NCI-H345 treated with DMSO at 0.1 percent for 48 hours (cell line): Measurements from ENCODE around the gene C9orf43.

Experiments used
- DNase-seq: peaks from one replicate; lab custom pipeline; 2025; ENCODE audit not compliant: unreplicated experiment; lab: John Stamatoyannopoulos, UW

The C9orf43 gene

DNA sequence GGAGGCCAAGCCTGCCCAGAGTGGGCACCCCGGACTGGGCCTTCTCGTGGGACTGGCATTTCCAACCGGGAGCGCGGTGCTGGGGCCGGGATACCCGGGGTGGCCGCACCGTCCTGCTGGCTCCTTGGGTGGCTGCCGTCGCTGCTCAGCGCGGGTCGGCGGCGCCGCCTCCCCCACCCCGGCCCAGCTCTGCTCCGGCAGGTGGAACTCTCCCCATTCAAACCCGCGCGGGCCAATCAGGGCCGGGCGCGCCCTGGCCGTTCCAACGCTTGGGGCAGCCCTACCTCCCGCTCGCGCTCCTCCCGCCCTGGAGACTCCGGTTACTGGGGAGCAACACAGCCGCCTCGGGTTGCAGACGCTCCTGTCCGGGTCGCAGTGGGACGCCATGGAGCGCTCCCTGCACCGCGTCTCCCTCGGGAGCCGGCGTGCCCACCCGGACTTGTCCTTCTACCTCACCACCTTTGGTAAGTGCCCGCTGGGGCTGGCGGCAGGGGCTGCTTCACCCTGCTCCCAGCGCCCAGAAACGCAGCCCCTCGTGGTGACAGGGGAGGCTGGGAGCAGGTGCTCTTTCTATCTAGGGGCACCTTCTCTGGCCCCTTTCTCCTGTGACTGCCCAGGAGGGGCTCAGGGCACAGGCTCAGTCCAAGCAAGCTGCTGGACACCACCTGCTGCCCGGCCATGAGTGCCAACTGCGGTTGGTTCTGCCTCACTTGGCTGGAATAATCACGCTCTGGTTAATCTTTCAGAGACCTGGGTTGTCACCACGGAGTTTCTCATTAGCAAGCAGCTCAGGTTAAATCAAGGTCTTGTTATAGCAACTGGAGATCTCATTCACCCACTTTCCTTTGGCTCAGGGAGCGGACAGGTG is 53.1 kb downstream of the C9orf43 start, which contains the start of gene RGS3:
Gene RGS3, plus strand, starts transcription at position 310 of the 868 bp plus-strand sequence. Its CDS starts 76 bp downstream, at position 386.
- peak; percentile 56 for DNase-seq

DNA sequence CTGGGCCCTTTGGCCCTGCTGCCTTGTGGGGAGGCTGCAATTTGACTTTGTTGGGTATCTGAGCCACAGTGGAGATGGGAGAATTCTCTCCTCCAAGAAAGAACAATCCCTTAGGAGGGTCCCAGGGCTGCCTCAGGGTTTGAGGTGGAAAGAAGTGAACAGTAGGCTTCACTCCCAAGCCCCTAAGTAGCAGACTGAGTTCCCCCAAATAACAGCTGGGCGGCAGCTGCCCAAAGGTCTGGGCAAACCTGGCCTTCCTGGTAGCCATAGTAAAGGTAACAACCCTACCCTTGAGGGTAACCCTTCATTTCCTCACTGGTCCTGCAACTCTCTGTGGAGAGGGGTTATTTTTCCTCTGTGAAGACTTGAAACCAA is 53.7 kb downstream of the C9orf43 start:
- DNase-seq, result no peak

DNA sequence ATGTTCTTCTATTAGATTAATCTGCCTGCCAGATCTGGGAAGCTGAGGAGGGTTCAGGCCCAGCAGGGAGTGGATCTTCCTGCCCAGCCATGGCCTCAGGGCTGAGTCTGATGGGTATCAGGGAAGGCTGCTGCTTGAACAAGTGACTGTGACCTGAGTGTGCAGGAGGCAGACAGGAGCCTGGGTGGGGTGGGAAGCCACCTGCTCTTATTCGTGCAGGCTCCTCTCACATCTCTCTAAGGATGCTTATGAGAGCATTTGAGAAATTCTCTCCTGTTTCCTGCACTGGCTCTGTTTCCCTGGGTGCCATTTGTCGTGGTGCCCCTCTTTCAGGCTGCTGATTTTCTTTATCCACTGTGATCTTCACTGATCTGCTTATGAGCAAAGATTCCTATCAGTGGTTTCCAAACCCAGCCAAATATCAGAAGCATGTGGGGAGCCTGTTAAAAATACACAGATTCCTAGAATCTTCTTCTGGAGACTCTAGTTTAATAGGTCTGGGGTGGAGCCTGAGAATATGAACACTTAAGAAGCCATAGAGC is 55.1 kb downstream of the C9orf43 start:
- peak; percentile 14 for DNase-seq

DNA sequence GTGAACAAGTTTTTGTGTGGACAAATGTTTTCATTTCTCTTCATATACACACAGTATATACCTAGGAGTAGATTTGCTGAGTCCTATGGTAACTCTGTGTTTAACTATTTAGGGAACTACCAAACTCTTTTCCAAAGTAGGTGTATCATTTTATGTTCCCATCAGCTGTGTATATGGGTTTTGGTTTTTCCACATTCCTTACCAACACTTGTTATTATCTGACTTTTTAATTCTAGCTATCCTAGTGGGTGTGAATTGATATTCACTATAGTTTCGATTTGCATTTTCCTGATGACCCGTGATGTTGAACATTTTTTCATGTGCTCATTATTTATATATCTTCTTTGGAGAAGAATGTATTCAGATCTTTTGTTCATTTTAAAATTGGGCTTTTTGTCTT is 56.6 kb downstream of the C9orf43 start:
- no peak for DNase-seq

DNA sequence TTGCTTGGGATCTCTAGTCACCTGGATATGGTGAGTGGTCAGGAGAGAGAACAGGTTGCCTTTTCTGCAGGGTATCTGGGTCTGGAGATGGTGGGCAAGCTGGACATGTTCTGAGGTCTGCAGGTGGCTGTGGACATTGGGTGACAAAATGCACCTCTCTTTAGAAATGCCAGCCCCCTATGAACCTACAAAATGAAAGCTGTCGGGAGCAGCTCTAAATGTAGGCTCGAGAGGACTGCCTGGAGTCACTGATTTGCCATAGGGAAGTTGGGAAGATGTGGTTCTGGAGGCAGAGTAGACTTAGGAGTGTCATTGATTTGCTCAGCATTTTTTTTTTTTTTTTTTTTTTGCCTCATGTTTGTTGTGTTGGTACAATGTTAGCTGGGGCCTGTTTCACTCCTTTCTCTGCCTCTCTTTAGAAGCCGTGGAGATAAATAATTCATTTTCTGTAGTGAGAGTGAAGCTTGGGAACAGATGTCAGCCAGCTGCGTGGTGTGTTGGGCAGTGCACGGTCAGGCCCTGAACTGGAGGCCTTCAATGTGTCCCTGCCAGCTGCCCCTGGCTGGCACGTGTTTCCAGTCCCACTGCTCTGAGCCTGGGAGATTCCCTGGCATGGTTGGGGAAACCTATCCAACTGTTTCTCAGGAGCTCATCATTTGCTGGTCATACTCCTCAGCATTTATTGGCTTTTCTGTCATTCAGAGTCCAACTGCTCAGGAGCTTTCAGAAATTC is 58.3 kb downstream of the C9orf43 start:
- DNase-seq, result no peak

DNA sequence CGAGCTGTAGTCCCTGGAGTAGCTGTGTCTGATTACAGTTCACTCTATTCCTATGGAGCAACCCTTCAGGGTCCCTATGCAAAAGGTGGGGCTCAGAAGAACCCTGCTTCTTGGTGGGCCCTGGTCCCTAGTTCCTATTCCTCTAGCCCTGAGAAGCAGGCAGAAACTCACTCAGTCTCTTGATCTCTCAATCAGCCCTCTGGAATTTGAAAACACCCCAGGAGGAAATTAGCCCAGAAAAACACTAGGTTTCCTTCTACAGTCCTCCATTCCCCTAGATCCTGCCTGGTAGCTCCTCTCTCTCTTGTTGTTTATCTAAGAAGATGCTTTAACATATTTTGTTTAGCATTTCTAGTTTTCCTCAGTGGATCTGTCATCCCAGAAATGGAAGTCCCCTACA is 60.6 kb downstream of the C9orf43 start:
- DNase-seq, result no peak

DNA sequence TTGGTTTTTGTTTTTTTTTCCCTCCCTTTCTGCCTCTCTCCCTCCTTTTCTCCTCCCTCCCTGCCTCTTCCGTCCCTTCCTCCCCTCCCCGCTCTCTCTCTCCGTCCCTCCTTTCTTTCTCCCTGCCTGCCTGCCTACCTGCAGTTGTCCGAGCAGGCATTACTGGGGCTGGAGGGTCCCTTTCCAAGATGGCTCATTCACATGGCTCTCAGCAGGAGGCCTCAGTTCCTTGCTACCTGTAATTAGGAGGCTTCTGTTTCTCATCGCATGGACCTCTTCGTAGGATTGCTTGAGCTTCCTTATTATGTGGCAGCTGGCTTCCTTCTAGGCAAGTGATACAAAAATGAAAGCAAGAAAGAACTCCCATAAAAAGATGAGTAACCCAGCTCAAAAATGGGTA is 61.0 kb downstream of the C9orf43 start:
- DNase-seq, result no peak

DNA sequence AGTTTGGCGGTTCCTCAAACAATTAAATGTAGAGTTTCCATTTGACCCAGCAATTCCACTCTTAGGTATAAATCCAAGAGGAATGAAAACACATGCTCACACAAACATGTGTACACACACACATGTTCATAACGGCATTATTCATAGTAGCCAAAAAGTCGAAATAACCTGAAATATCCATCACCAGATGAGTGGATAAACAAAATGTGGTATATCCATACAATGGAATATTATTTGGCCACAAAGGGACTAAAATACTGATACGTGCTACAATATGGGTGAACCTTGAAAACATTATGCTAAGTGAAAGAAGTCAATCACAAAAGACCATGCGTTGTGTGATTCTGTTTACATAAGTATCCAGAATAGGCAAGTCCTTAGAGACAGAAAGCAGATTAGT is 61.7 kb downstream of the C9orf43 start:
- no peak for DNase-seq

DNA sequence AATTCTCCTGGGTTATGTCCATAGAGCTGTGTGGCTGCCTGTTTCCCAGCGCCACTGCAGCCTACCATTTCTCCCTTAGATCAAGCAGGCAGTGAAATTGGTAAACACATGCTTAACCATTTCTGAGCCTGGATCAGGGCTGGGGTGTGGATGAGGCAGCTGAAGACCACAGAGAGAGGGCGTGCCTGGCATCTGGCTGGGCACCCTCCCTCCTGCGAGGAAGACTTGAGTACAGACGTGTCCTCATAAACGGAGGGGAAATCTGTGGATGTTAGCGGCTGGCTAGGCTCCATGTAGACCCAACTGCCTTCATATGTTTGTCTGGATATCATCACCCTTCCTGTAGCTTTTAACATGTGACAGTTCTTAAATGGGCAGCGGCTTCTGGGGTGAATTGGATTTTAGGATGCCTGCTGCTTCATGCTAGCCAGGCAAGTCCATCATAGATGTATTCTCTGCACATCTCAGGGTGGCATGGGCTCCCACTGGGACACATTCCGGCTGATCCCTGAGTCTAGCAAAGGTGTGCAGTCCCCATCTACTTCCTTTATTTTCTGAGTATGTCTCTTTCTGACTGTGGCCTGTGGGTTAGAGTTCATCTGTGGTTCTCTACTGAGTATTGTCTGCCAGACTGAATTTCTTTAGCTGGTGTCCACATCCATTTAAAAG is 63.9 kb downstream of the C9orf43 start:
- DNase-seq, result no peak

DNA sequence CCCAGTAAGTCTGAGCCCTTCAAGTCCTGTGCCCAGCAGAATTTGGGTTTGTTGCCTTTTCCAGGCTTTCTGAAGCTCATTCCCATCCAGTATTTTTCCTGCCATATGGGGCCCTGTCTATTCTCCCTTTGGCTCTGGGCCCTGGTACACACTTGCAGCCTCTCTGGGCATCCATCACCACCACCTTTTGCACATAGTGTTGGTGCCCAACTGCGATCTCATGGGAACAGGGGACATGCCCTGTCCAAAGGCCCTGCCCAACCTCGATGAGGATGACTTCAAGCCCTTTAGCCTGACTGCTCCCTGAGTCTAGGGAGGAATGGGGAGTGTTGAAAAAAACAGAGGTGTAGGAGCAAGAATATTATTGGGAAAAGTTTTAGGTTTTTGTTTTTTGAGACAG is 64.5 kb downstream of the C9orf43 start:
- no peak for DNase-seq

DNA sequence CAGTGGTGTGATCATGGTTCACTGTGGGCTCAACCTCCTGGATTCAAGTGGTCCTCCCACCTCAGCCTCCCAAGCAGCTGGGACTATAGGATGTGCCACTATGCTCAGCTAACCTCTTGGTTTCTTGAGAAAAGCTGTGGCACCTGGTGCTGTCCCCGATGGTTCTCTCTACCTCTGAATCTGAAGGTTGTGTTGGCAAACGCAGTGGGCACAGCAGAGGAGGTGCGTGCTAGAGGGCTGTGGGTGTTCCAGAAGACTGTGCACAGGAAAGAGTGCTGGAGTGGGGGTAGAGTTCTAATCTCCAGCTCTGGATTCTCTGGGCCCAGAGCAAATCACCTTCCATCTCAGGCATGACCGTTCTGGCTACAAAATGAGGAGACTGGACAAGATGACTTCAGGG is 65.4 kb downstream of the C9orf43 start:
- DNase-seq, result no peak

DNA sequence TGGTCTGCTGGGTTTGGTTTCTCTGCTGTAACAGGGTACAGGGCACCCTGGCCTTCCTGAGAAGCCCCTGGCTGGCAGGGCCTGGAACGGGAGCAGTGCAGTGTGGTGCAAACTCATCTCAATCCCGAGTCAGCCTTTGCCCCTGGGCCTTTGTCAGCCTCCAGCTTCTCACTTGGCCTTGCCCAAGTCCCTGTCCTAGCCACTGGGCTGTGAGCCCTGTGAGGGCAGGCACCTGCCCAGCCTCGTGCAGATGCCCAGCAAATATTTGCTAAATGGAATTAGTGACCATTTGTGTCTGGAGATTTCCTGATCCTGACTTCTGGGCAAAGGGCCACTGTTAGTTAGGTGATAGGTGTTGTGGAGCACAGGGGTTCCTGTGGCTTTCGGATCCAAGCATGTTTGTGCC is 66.0 kb downstream of the C9orf43 start:
- no peak for DNase-seq

DNA sequence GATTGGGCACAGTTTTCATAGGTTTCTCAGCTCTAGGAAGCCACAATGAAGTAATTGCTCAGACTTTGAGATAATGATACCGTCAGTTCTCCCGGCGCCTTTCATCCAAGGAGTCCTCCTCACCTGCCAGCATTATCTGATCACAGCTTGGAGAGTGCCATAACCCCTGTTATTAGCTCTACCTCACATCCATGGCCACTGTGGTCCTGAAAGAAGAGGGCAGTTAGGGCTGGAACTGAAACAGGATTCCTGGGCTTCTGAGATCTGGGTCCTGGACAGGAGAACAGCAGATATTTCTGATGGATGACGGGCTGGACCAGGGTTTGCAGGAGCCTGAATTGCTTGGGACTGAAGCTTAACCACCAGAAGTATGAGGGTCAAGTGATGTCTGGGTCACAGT is 66.5 kb downstream of the C9orf43 start:
- no peak for DNase-seq

DNA sequence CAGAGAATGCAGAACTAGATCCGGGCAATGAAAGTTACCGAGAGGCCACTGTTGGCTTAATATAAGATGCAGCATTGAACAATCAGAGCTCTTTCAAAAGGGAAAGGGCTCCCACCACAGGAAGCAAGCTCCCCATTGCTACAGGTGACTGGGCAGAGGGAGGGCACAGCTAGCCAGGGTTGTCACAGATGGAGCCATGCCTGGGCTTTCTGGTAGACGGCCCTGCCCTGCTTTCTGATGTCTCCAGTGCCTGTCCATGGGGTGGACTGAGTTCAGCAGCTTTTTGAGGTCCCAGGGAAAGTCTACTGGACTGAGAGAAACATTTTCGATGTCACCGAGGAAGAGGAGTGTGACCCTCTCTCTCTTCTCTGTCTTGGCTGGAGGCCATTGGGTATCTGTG is 67.1 kb downstream of the C9orf43 start:
- DNase-seq, result no peak

DNA sequence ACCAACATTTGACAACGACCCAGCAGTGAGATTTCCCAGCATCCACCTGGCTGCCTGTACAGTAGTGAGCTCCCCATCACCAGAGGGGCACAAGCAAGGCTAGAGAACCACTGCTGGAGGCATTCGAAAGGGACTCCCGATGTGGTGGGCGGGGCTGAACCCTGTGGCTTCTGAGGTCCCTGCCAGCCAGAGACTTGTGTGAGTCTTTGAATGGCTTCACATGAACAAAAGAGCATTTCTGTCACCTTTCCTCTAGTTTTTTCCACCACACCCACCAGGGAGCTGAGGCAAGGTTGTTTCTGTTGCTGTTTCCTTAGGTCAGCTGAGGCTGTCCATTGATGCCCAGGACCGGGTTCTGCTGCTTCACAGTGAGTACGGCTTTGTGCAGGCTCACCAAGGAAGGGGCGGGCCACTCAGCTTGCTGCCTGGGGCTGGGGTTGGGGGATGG is 68.7 kb downstream of the C9orf43 start:
- DNase-seq, result no peak
